Activated effector memory CD4-positive, alpha-beta T cell treated with anti-CD3 and anti-CD28 coated beads, Interleukin-2, amount 50 U/mL, for 16 hours (primary cell): Measurements from ENCODE around the gene RTF2.
"Not testable (repeated sequence)": the region's sequence is repeated elsewhere in the genome, so short reads cannot be mapped to it uniquely, and the experiment has no call there.

ENCODE experiments used
- DNase-seq: peaks from one replicate; pipeline ENCODE4 v3.0.0-alpha.2; 2020

The RTF2 gene

DNA sequence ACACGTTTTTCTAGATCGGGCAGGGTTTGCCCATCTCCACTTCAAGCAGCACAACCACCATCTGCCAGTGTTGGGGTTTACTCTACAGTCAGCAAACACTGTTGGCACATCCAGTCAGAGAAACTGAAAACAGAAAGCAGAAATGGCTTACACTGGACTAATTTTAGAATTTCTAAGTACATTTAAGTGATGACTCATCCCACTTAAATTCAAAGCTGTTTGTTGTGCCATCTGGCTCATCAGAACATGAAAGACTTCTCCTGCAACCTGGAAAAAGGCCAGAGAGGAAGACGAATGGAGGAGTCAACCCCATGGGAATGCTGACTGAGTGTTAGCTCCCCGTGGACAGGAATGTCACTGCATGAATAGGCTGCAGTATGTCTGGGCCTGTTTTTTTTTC is 86.4 kb downstream of the RTF2 start:
- DNase-seq, result no peak

DNA sequence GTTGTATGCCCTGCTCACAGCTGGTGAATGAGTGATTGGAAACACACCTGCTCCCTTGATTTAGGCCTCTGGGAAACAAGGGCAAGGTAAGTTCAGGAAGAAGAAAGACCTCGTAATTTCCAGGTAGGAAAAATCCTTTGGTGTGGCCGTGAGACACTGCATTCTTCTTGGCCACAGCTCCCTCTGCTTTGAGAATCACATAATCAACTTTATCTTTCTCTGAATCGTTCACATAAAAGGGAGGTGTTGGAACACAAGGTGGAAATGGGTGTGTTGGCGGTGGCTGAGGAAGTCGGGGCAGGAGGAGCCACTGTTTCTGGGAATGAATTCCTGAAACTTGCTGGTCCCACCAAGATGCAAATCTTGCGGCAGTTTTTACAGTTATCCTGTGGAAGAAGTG is 90.5 kb downstream of the RTF2 start:
- DNase-seq, result no peak

DNA sequence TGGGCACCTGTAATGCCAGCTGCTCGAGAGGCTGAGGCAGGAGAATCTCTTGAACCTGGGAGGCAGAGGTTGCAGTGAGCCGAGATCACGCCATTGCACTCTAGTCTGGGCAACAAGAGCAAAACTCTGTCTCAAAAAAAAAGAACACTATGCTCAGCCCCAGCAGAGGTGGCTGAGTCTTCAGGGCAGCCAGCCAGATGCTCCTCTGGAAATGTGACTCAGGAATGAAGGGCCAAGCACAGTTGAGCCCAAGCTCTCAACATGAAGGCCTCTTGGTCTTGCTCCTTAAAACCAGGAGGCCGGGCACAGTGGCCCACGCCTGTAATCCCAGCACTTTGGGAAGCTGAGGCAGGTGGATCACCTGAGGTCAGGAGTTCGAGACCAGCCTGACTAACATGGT is 96.1 kb downstream of the RTF2 start:
- DNase-seq, result not testable (repeated sequence)

DNA sequence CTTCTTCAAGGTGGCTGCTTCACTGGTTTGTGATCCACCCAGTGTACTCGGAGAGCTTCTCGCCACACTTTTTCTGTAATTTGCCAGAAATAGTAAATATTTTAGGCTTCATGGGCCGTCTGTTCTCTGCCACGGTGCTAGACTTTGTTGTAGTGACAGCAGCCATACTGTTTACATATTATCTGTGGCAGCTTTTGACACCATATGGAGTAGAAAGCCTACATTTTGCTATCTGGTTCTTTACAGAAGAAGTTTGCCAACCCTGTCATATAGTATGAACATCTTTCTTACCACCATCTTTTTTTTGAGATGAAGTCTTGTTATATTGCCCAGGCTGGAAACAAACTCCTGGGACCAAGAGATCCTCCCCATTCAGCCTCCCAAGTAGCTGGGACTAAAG is 97.1 kb downstream of the RTF2 start:
- no peak for DNase-seq

- DNase-seq, result no peak
Observed at GRCh38 chr20:56566621-56567020, 98.2 kb downstream of the RTF2 start.
